ENCODE data around the gene HSPE1.
A peak's percentile ranks its signal among the peaks of the same experiment; 100 is the strongest.
"Not testable (repeated sequence)": the region's sequence is repeated elsewhere in the genome, so short reads cannot be mapped to it uniquely, and the experiment has no call there.

The HSPE1 gene

DNA sequence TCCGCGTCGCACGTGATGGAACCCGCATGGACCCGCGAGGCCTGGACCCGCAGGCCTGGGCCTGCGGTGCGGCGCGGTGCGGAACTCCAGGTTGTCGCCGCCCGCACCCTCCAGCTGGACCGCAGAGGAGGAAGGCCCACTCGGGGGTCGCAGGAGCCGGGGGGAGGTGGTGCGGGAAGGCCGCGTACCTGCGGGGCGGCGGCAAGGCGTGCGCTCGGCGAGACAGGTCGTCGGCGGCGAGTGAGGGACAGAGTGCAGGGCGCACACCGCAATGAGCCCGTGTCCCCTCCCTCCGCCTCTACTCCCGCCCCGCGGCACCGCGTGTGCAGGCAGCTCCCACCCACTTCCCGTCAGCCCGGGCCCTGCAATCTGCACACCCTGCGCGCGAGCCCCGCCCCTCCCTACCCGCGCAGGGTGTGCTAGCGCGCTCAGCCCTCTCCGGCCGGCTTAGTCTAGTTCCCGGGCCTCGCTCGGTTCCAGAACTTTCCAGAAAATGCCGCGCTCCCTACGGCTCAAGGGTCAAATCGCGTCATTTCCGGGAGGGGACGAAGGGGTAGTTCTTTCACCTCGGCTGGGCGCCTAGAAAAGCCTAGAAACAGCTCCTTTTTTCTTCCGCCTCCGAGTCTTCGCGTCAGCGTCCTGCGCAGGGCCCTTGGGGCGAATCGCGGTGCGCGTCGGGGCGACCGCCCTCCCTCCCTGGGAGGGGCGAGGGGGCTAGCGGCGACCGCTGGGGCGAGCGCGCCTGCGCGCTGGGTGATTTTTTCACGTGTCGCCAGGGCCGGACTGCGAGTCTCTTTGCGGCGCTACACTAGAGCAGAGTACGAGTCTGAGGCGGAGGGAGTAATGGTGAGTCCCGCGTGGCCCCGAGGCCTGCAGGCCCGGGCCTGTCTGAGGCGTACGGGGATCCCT, at the start of gene HSPE1, which contains the start of gene HSPD1:
Gene HSPE1 (plus strand): TSS at position 786 of the 909 bp plus-strand sequence. CDS start 58 bp downstream, at position 844.
Gene HSPD1 (minus strand): TSS at position 247 of the 909 bp plus-strand sequence. CDS start 992 bp downstream, outside the sequence.
- peak; percentile 93 for DNase-seq (ENCODE audit: low read depth)

- no peak for DNase-seq (ENCODE audit: low read depth)
These were observed 49.7 kb upstream of the HSPE1 start for GRCh38 chr2:197450465-197450864.

GRCh38 chr2:197450935-197451358, 49.2 kb upstream of the HSPE1 start:
- not testable (repeated sequence) for DNase-seq (ENCODE audit: low read depth)

GRCh38 chr2:197452754-197453122, 47.4 kb upstream of the HSPE1 start:
- DNase-seq (ENCODE audit: low read depth) = no peak

DNA sequence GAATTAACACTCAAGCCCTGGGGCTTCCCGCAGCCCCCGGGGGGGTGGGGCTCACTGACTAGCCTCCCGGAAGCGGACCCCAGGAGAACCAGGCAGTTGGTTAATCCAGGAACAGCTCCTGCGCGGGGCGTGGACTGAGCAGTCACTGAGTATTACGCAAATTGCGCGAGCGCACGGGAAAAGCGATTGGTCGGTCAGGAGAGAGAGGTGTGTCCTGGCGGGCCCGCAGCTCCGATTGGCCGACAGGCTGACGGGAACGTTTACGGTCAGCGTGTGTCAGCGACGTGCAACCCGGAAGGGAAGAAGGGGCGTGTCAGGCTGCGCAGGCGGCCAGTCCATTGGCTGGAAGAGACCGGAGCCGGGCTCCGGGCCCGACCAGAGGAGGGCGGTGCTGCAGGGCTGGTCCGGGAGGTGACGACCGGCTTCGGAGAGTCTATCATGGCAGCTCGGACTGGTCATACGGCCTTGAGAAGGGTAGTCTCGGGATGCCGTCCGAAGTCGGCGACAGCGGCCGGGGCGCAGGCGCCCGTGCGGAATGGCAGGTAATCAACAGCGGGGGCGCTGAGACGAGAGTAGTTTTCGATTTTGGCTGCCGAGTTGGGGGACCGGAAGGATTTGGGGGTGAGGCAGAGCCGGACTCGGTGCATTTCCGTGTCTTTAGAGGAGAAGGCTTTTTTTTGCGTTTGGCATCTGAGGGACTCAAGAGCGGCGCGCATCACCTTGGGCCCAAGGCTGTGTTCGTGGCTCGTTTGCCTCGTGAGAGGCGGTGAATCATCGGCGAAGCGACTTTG, 46.9 kb upstream of the HSPE1 start, which contains the start of gene COQ10B:
Gene COQ10B (plus strand): TSS at position 430 of the 791 bp plus-strand sequence. CDS start 9 bp downstream, at position 439.
- peak; percentile 95 for DNase-seq (ENCODE audit: low read depth)

DNA sequence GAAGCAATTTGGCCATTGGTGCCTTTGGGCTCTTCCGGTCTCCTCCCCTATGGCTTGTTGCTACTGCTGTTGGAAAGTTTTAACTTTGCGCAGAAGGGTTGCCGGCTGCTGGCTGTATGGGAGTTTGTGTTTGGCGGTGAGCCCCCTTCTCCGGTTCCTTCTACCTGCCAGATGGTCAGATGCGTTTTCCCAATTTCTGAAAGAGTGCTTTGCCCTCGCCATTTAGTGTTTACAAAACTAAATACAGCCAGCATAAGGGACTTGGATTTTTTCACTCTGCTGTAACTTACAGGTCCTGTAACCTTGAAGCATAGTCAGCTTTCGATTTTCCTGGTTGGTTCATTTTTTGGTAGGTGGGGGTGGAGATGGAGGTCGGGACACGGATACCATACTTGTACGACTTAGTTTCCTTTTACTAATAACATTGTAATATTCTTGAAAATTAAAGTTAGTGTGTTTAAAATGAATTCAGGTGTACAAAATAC, 46.2 kb upstream of the HSPE1 start:
- no peak for DNase-seq (ENCODE audit: low read depth)

DNA sequence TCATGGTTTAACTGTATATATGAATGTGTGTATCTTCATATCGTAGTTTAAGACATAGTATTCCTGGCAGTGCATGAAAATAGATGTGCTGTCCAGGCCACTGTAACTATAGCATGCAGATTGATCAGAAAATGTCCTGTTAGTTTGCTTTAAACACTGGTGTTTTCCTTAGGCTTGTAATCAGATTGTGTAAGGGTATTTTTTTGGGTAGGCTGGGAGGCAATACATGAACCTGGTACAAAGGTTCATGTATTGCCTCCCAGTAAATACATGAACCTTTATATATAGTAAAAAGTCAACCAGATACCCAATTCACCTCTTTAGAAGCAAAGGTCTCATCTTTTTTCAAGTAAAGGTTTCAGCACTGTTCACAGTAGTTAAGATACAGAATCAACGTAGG, 45.3 kb upstream of the HSPE1 start:
- no peak for DNase-seq (ENCODE audit: low read depth)

DNA sequence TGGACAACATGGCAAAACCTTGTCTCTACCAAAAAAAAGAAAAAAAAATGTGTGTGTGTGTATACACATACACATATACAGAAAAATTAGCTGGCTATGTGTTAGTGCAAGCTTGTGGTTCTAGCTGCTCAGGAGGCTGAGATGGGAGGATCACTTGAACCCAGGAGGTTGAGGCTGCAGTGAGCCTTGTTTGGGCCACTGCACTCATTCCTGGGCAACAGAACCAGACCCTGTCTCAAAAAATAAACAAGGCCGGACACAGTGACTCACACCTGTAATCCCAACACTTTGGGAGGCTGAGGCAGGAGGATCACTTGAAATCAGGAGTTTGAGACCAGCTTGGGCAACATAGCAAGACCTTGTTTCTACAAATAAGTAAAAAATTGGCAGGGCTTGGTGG, 44.8 kb upstream of the HSPE1 start:
- no peak for DNase-seq (ENCODE audit: low read depth)

DNA sequence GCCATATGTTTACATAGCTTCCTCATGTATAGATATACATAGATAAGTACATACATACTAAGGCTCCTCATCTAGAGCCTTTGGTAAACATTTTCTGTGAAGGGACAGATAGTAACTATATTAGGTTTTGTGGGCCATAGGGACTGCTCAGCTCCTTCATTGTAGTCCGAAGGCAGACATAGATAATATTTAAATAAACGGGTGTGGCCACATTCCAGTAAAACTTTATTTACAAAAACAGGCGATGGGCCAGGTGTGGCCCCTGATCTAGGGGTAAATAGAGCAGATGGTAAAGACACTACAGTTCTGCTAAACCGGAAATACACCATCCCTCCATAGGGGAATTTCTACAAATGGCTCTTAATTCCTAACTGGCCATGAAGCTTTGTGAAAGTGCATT, 39.5 kb upstream of the HSPE1 start:
- no peak for DNase-seq (ENCODE audit: low read depth)

GRCh38 chr2:197461057-197461456, 39.1 kb upstream of the HSPE1 start:
- DNase-seq (ENCODE audit: low read depth) = no peak

DNA sequence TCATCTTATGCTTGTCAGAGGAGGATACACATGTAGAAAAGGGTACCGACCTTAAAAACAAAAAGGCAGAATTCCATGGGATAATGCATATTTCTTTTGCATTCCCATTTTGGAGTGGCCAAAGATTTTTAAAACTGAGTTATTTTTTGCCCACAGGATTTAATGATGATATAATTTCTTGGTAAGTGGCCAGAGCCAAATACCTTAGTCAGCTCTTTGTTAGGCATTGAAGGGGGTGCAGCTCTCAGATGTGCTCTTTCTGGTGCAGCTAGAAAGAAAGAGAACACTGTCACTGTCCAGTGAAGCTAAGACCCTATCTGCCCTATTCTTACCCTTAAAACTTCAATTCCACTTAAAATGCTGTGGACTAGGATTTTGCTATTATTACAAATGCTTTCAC, 36.0 kb upstream of the HSPE1 start:
- DNase-seq (ENCODE audit: low read depth) = no peak

DNA sequence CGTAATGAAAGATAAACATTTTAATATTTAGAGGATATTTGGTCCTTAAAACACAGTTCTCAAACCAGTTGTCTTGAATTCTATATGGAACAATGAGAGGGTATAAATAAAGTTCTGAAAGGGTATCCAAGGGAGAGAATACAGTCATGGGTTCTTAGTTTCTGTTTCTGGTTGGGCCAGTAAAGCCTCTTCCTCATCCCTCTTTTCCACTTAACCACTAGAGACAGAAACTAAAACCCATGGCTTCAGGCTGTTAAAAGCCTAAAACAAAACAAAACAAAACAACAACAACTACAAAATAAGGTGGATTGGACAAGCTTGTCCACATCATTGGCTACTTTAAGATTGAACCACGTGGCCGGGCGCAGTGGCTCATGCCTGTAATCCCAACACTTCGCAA, 28.0 kb upstream of the HSPE1 start:
- no peak for DNase-seq (ENCODE audit: low read depth)

DNA sequence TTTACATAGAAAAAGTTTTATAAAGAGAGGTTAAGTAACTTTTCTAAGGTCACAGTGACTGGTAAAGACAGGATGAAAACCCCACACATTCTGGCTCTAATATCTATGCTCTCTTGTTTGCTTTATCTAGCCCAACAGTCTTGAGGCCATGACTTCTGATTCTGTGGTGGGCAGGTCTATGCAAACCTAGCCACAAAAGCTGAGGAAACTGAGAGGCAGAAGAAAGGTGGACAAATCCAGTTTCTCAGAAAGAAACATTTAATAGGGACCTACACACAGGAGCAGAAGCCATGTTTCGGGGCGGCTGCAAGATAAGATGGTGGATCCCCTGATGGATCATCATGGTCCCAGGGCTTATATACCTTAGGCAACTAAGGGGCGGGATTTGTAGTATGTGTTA, 22.4 kb upstream of the HSPE1 start:
- no peak for DNase-seq (ENCODE audit: low read depth)

- no peak for DNase-seq (ENCODE audit: low read depth)
These were observed 19.8 kb upstream of the HSPE1 start for GRCh38 chr2:197480165-197481036.

GRCh38 chr2:197484248-197484647, 15.9 kb upstream of the HSPE1 start:
- DNase-seq (ENCODE audit: low read depth) = not testable (repeated sequence)

GRCh38 chr2:197486175-197486574, 14.0 kb upstream of the HSPE1 start:
- no peak for DNase-seq (ENCODE audit: low read depth)

DNA sequence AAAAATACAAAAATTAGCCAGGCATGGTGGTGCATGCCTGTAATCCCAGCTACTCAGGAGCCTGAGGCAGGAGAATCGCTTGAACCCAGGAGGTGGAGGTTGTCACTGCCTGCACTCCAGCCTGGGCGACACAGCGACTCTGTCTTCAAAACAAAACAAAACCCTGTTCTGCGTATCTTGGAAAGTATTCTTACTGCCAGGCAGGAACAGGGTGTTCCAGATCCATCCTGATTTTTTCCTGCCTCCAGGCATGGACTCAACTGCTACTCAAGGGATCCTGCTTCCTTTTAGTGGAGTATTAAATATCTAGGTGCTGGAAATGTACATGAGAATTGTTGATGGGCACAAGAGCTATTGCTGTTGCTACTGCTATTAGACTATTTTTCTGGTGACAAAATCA, 12.8 kb upstream of the HSPE1 start:
- no peak for DNase-seq (ENCODE audit: low read depth)

DNA sequence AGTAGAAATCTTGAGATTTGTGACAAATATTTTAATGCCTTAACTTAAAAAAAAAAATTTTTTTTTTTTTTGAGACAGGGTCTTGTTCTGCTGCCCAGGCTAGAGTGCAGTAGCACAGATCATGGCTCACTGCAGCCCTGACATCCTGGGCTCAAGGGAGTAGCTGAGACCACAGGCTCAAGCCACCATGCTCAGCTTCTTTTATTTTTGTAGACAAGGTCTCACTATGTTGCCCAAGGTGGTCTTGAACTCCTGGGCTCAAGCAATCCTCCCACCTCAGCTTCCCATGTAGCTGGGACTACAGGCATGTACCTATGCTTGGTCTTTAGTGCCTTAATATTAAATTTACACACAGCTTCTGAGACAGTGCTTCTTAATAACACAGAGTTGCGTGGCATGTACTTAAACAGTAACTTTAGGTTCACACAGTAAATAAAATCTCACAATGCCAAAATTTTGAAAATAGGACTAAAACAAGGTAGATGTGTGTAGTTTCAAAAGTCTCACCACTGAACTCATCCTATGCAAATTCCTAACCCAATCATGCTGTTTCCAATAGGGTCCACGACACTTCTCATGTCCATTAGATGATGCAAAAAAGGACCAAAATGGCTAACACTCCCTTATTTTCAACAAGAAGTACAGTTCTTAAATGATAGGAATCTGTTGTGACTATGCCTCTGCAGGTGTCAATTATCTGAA, 4.6 kb upstream of the HSPE1 start:
- DNase-seq (ENCODE audit: low read depth) = no peak

DNA sequence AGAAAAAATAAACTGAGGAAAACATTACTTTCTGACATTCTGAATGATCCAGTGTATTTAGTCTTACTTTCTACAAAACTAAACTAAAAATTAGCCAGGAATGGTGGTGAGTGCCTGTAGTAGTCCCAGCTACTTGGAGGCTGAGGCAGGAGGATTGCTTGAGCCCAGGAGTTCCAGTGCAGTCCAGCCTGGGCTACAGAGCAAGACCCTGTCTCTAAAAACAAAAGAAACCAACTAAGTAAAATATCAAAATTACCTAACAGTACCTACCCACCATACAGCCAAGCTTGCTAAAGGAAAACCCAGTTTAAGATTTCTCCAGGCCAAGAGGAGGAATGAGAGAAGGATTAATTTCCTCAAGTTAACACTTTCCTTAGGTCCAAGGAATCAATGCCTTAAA, 3.5 kb upstream of the HSPE1 start:
- no peak for DNase-seq (ENCODE audit: low read depth)

DNA sequence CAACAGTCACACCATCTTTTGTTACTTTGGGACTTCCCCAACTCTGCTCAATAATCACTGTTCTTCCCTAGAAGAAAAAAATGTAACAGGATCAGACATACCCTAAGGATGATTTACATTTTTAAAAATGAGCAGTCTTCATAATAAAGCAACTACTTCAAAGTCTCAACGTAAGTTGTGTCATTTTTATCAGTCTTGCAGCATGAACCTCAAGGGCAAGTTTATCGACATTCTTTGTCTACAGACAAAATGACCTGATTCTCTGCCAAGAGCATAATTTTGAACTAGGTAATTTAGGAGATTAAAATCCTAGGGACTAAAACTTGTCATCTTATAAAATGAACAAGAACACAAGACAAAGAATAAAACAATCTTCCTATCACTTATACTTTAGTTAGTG, 2.9 kb upstream of the HSPE1 start:
- DNase-seq (ENCODE audit: low read depth) = no peak
